Liver (tissue), 3 donors: ENCODE data around the gene ALCAM.

Experiments
- MAX ChIP-seq: IDR thresholded peaks from 2 replicates; pipeline ENCODE4 v1.6.1; 2016; ENCODE audit warnings: antibody characterized with exemption
- RAD21 ChIP-seq, 2 donors: IDR thresholded peaks; 2 replicates each; pipeline ENCODE4 v1.6.1; 2016; ENCODE audit warnings: antibody characterized with exemption in 2 of 2, mild to moderate bottlenecking in 2 of 2
- SP1 ChIP-seq: IDR thresholded peaks from 2 replicates; pipeline ENCODE4 v1.6.1; 2018; ENCODE audit warnings: antibody characterized with exemption, mild to moderate bottlenecking
- TAF1 ChIP-seq: conservative IDR thresholded peaks from 2 replicates; pipeline ENCODE4 v1.6.1; 2016; ENCODE audit warnings: antibody characterized with exemption, mild to moderate bottlenecking
- TF ChIP-seq, protein P1 (sequence below): fragments of 150-350 bp; IDR thresholded peaks from 2 replicates; pipeline ENCODE4 v1.5.1; 2017; ENCODE audit warnings: improper control_type of control experiment, low read depth, low read length; ENCODE audit not compliant: missing input control
- donor health status: healthy.
- donor health status: healthy.

- TF ChIP-seq, protein P1, sequence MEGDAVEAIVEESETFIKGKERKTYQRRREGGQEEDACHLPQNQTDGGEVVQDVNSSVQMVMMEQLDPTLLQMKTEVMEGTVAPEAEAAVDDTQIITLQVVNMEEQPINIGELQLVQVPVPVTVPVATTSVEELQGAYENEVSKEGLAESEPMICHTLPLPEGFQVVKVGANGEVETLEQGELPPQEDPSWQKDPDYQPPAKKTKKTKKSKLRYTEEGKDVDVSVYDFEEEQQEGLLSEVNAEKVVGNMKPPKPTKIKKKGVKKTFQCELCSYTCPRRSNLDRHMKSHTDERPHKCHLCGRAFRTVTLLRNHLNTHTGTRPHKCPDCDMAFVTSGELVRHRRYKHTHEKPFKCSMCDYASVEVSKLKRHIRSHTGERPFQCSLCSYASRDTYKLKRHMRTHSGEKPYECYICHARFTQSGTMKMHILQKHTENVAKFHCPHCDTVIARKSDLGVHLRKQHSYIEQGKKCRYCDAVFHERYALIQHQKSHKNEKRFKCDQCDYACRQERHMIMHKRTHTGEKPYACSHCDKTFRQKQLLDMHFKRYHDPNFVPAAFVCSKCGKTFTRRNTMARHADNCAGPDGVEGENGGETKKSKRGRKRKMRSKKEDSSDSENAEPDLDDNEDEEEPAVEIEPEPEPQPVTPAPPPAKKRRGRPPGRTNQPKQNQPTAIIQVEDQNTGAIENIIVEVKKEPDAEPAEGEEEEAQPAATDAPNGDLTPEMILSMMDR = no peak
- TF ChIP-seq TAF1 = no peak
- TF ChIP-seq RAD21 (IDR thresholded peaks at IDR 0.05) = no peak
- TF ChIP-seq SP1 = no peak
- TF ChIP-seq MAX = no peak
These were observed 73.4 kb downstream of the ALCAM start for GRCh38 chr3:105440113-105440512.
